ENCODE results near the gene MAP3K4. TPM values are rescaled to one million over a fixed set of nuclear protein-coding genes. Genes with fewer than 3 reads are reported as not detected.

Gene MAP3K4
- total and polyA plus RNA-seq, 2 of the 8 experiments (the other 6 are each of a cell fraction or from before 2014, with no cell fraction given) = 16.6 to 51.6 TPM

DNA sequence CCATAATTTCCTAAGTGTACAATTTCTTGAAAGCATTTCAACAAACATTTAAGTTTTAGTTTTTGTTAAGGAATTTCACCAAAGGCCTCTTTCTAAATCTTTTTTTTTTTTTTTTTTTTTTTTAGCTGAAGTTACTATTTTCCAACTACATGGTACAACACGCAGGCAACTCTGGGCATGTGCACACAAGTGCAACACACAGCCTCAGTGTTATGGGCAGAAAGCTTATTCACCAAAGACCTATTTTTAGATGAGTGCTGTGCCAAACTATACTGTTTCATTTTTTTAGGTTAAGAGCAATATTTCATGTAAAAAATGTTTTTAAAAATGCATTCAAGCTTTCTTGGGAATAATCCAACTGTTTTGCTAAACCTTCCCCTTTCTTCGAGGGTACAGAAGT is 42.0 kb upstream of the MAP3K4 start:
- H3K23me2 ChIP-seq (ENCODE audit: low read depth, low read length) = no peaks in the 10 kb centered on the region
- H2BK12ac ChIP-seq (ENCODE audit: low read depth, low read length) = no peak overlapping the region
- no peak overlapping the region for H4K91ac ChIP-seq (replicated peaks; ENCODE audit: insufficient read length, low read length)
- TF ChIP-seq SIX5 (IDR thresholded peaks at IDR 0.05; ENCODE audit: low read depth, low read length) (no peak), SP4 (IDR thresholded peaks at IDR 0.05; ENCODE audit: low read length) (no peak), RAD21 (IDR thresholded peaks at IDR 0.05 in 1 of 2, conservative IDR thresholded peaks at IDR 0.05 in 1 of 2; ENCODE audit: low read depth in 2 of 2, low read length in 2 of 2) (no peak), GABPA (IDR thresholded peaks at IDR 0.05; ENCODE audit: borderline replicate concordance, insufficient read depth, low read length) (no peak), TBP (IDR thresholded peaks at IDR 0.05; ENCODE audit: low read depth, low read length) (no peak), RBBP5 (IDR thresholded peaks at IDR 0.05; ENCODE audit: borderline replicate concordance, low read depth, low read length) (no peak), SAP30 (IDR thresholded peaks at IDR 0.05; ENCODE audit: insufficient read depth, insufficient replicate concordance, low read length) (no peak), CBX5 (IDR thresholded peaks at IDR 0.05; ENCODE audit: low read depth, low read length) (no peak), JUND (IDR thresholded peaks at IDR 0.05; ENCODE audit: low read length) (no peak)
- H3K4me3 ChIP-seq (ENCODE audit: extremely low read depth in 1 of 4, insufficient read depth in 2 of 4, low read depth in 3 of 4, low read length in 4 of 4) = no peak overlapping the region
- no peak overlapping the region for H2AK5ac ChIP-seq (ENCODE audit: low read depth, low read length)
- no peak overlapping the region for H3K27ac ChIP-seq (ENCODE audit: low read depth, low read length)
- no peak overlapping the region for H2BK15ac ChIP-seq (ENCODE audit: low read length)
- no peaks in the 10 kb centered on the region for H4K20me1 ChIP-seq (replicated peaks in 1 of 2; ENCODE audit: control insufficient read depth in 1 of 2, insufficient read depth in 2 of 2, low read length in 2 of 2)
- FAIRE-seq (no peak), DNase-seq (ENCODE audit: low read depth in 1 of 2, low spot score in 2 of 2) (no peak)
- peaks cover 0 to 3% (median 0%) of the 10 kb centered on the region in 4 experiments; a peak in 1 of 7 replicates for H3K4me1 ChIP-seq (replicated peaks in 1 of 4; ENCODE audit: control insufficient read depth in 3 of 4, insufficient read depth in 4 of 4, low read length in 3 of 4)
- no peak overlapping the region for H3K14ac ChIP-seq (ENCODE audit: insufficient read length)
- no peak overlapping the region for H2BK120ac ChIP-seq (replicated peaks; ENCODE audit: low read depth, low read length)
- no peaks in the 10 kb centered on the region for H3K9me3 ChIP-seq (ENCODE audit: insufficient read depth in 2 of 2, low read depth in 1 of 2, low read length in 1 of 2)
- no peaks in the 10 kb centered on the region for H3K27me3 ChIP-seq (replicated peaks in 1 of 4; ENCODE audit: control insufficient read depth in 3 of 4, extremely low read depth in 1 of 4, insufficient read depth in 3 of 4, low read length in 3 of 4)
- H4K5ac ChIP-seq (ENCODE audit: insufficient read length, low read depth, low read length) = no peak overlapping the region
- H2AFZ ChIP-seq (ENCODE audit: low read length) = no peak overlapping the region
- POLR2A ChIA-PET (ENCODE audit: partially characterized antibody) = no interaction called here
- H4K8ac ChIP-seq (ENCODE audit: extremely low read depth, insufficient read depth, low read length) = no peak overlapping the region
- CTCF ChIA-PET (ENCODE audit: partially characterized antibody) = interaction anchor here (0.8 to 1.5 kb wide), 3 partner anchors 17 to 424 kb away, joined by 3 to 4 read pairs (median 3); no protein-coding TSS in a partner anchor
- H3K56ac ChIP-seq (replicated peaks; ENCODE audit: insufficient read length, low read depth, low read length) = no peak overlapping the region
- 93% methylated on average over 2 of the region's 2 CpGs; no CpG with 5 or more reads in 1 of the 2 experiments for WGBS, 2 experiments (ENCODE audit: extremely low coverage in 1 of 2, insufficient coverage in 1 of 2, insufficient read length in 1 of 2, insufficient replicate concordance in 2 of 2, low coverage in 1 of 2, low lambda C conversion rate in 2 of 2, missing lambda C conversion rate in 1 of 2)
- H2BK20ac ChIP-seq (ENCODE audit: low read length) = no peak overlapping the region
- no peaks in the 10 kb centered on the region for H3K36me3 ChIP-seq (ENCODE audit: control insufficient read depth in 2 of 4, insufficient read depth in 4 of 4, low read length in 3 of 4)
- no peak overlapping the region for H2BK5ac ChIP-seq (ENCODE audit: low read depth, low read length)
- no peak overlapping the region for H3K9ac ChIP-seq (replicated peaks in 1 of 4; ENCODE audit: extremely low read depth in 1 of 4, low read depth in 3 of 4, low read length in 3 of 4)
- no peak overlapping the region for H3K4ac ChIP-seq (replicated peaks; ENCODE audit: insufficient read length, low read depth, low read length)
- H3K23ac ChIP-seq (ENCODE audit: insufficient read length) = no peak overlapping the region
- H3K79me1 ChIP-seq (ENCODE audit: low read depth, low read length) = no peaks in the 10 kb centered on the region
- no peak overlapping the region for H3K18ac ChIP-seq (ENCODE audit: extremely low read depth, low read length)
- no peak overlapping the region for H3K4me2 ChIP-seq (ENCODE audit: insufficient read depth in 1 of 2, low read depth in 2 of 2, low read length in 2 of 2)
- H3K79me2 ChIP-seq (ENCODE audit: control insufficient read depth in 1 of 2, insufficient read depth in 2 of 2, low read length in 2 of 2) = no peaks in the 10 kb centered on the region
